Heart left ventricle (tissue), 16 donors: ENCODE data around the gene FRMD6. TPM values are rescaled to one million over a fixed set of nuclear protein-coding genes. Genes with fewer than 3 reads are reported as not detected.
"Not testable (repeated sequence)": the region's sequence is repeated elsewhere in the genome, so short reads cannot be mapped to it uniquely, and the experiment has no call there.

ENCODE experiments used
- ATAC-seq, 4 donors: fragments of 200-7000 bp; cut with Tn5 transposase; one replicate each; pipeline ENCODE4 v1.9.1; 2020 to 2022; ENCODE audit warnings: moderate library complexity in 4 of 4, mild to moderate bottlenecking in 3 of 4, moderate number of reproducible peaks in 1 of 4
- DNase-seq, 5 donors: peaks; one replicate each; pipeline ENCODE4 v3.0.0-alpha.2; 2020
- H3K27ac ChIP-seq, 12 donors: fragments of 200-600 bp; sonication (generic) in 4 of 12; one replicate each; pipeline versions ENCODE4 v1.5.0 to v1.8.0; 2016 to 2022; ENCODE audit warnings: mild to moderate bottlenecking in 2 of 12
- H3K27me3 ChIP-seq, 9 donors: fragments of 200-600 bp; sonication (generic) in 2 of 9; one replicate each; pipeline versions ENCODE4 v1.5.1 to v1.8.0; 2016 to 2022; ENCODE audit warnings: mild to moderate bottlenecking in 3 of 9
- H3K36me3 ChIP-seq, 9 donors: fragments of 200-600 bp; sonication (generic) in 2 of 9; one replicate each; pipeline versions ENCODE4 v1.5.0 to v1.8.0; 2018 to 2022; ENCODE audit warnings: mild to moderate bottlenecking in 2 of 9
- H3K4me1 ChIP-seq, 12 donors: fragments of 200-600 bp; sonication (generic) in 4 of 12; one replicate each; pipeline versions ENCODE4 v1.5.0 to v1.8.0; 2016 to 2022; ENCODE audit warnings: mild to moderate bottlenecking in 3 of 12
- H3K4me3 ChIP-seq, 12 donors: fragments of 200-600 bp; sonication (generic) in 4 of 12; one replicate each; pipeline versions ENCODE4 v1.5.0 to v1.8.0; 2017 to 2022; ENCODE audit warnings: mild to moderate bottlenecking in 9 of 12, moderate library complexity in 4 of 12
- H3K9me3 ChIP-seq, 12 donors: fragments of 200-600 bp; sonication (generic) in 4 of 12; one replicate each; pipeline versions ENCODE4 v1.5.0 to v1.8.0; 2016 to 2022; ENCODE audit warnings: mild to moderate bottlenecking in 1 of 12
- CTCF ChIP-seq, 12 donors: fragments of 200-600 bp; sonication (generic) in 4 of 12; IDR thresholded peaks; one replicate each; pipeline versions ENCODE4 v1.5.0 to v1.8.0; 2018 to 2022; ENCODE audit warnings: antibody characterized with exemption in 12 of 12, mild to moderate bottlenecking in 5 of 12
- POLR2A ChIP-seq, 2 donors: fragments of 450-650 bp; IDR thresholded peaks; one replicate each; pipeline ENCODE4 v1.6.1; 2017; ENCODE audit warnings: antibody characterized with exemption in 2 of 2, mild to moderate bottlenecking in 2 of 2, moderate library complexity in 2 of 2
- WGBS, 4 donors: extraction: QIAGEN DNeasy Blood & Tissue Kit in 2 of 4; methylation state at CpG; one replicate each; pipeline versions ENCODE4 v1.1.5 to v1.1.7; 2013 to 2018; 5-methylcytosine and 5-hydroxymethylcytosine counted together
- intact Hi-C, 10 donors: fragments of 100-400 bp; cut with DNase I; formaldehyde crosslinking; loops; one replicate each; pipeline versions ENCODE4 v1.11.1 to v1.14.2; 2022
- polyA plus RNA-seq, 2 donors: library from polyadenylated mRNA; stranded (reverse); fragments of 200-250 nt; gene quantifications; one replicate each; pipeline ENCODE4 v1.2.3, GENCODE V29; 2013
- total RNA-seq, 9 donors: library from RNA; depleted of rRNA in 2 of 9; stranded (reverse); fragments of >200 nt in 2 of 9; fragmentation: NEBNext Ultra II Directional in 3 of 9; extraction: Animal tissue kit (Norgen Biotek cat#: 25700) in 3 of 9; gene quantifications; one replicate each; pipeline versions ENCODE4 v1.1.0 to v1.2.4, GENCODE V29; 2016 to 2023
- donor health status: ischemic (EF 13 %, LVEDD 7.1; RV severe dilation, severe dysfunction).
- donor health status: healthy with polysubstance abuse.
- donor health status: DM: no; HTN: yes; CAD: no.
- donor health status: DM: no; HTN: no; CAD: no.
- donor health status: ischemic (EF 25% LVEDD 6.9; RV normal size, moderate dysfunction).
- donor health status: ischemic (EF 25% LVEDD 5.7; RV mildly dilated, moderate dysfunction).
- donor health status: healthy.
- donor health status: DM: yes; HTN: yes; CAD: no.
- donor health status: ischemic (EF 35%, LVEDD 5.7; RV mildly dilated, moderate dysfunction).
- donor health status: nonischemic (EF 11% LVEDD 7.7; RV severe dilation, severe dysfunction).
- donor health status: DM: yes; HTN: yes; CAD: no.
- donor health status: PGD.
- donor health status: ischemic (EF 29% LVEDD 5.4; RV normal size, mild dysfunction).
- donor health status: nonischemic (EF 23%, LVEDD 6.1; RV moderate dilation, normal function).

Gene FRMD6
- total and polyA plus RNA-seq, 11 donors = 1.9 to 23.2 (median 8.9) TPM

GRCh38 chr14:51626788-51627187 is 24.9 kb upstream of the FRMD6 start:
- Histone ChIP-seq H3K27me3 (no peaks in the 10 kb centered on the region), H3K9me3 (no peaks in the 10 kb centered on the region), H3K4me3 (no peak overlapping the region), H3K27ac (no peak overlapping the region), H3K4me1 (peaks cover 0 to 10% (median 0%) of the 10 kb centered on the region in 12 donors), H3K36me3 (no peaks in the 10 kb centered on the region)
- DNase-seq (no peak), ATAC-seq (no peak)
- intact Hi-C loops = no loop called here
- WGBS, 4 donors = 41 to 59% (median 45%) methylated on average over 1 of the region's 1 CpG
- no peak for TF ChIP-seq CTCF (IDR thresholded peaks at IDR 0.05)

GRCh38 chr14:51627313-51627712 is 24.4 kb upstream of the FRMD6 start:
- TF ChIP-seq POLR2A (IDR thresholded peaks at IDR 0.05) = no peak
- no peak for TF ChIP-seq CTCF (IDR thresholded peaks at IDR 0.05)
- Histone ChIP-seq H3K9me3 (no peaks in the 10 kb centered on the region), H3K27me3 (no peaks in the 10 kb centered on the region), H3K4me3 (no peak overlapping the region), H3K36me3 (no peaks in the 10 kb centered on the region), H3K4me1 (peaks cover 0 to 10% (median 0%) of the 10 kb centered on the region in 12 donors), H3K27ac (no peak overlapping the region)
- DNase-seq (no peak), ATAC-seq (no peak)
- intact Hi-C loops = no loop called here

- Histone ChIP-seq H3K4me1 (peaks cover 0 to 10% (median 0%) of the 10 kb centered on the region in 12 donors), H3K4me3 (no peak overlapping the region), H3K27ac (no peak overlapping the region), H3K36me3 (no peaks in the 10 kb centered on the region), H3K9me3 (no peaks in the 10 kb centered on the region), H3K27me3 (no peaks in the 10 kb centered on the region)
- 83 to 94% (median 93%) methylated on average over 1 of the region's 1 CpG for WGBS, 4 donors
- DNase-seq (no peak), ATAC-seq (no peak)
- intact Hi-C loops = no loop called here
- TF ChIP-seq CTCF (IDR thresholded peaks at IDR 0.05) = no peak
- TF ChIP-seq POLR2A (IDR thresholded peaks at IDR 0.05) = no peak
Observed at GRCh38 chr14:51628238-51628637, 23.5 kb upstream of the FRMD6 start.

- Histone ChIP-seq H3K4me1 (peaks cover 0 to 10% (median 0%) of the 10 kb centered on the region in 12 donors), H3K9me3 (no peaks in the 10 kb centered on the region), H3K4me3 (no peak overlapping the region), H3K27ac (no peak overlapping the region), H3K27me3 (no peaks in the 10 kb centered on the region), H3K36me3 (no peaks in the 10 kb centered on the region)
- TF ChIP-seq POLR2A (IDR thresholded peaks at IDR 0.05) (no peak), CTCF (IDR thresholded peaks at IDR 0.05) (no peak)
- ATAC-seq (no peak), DNase-seq (no peak)
- WGBS, 4 donors = 88 to 89% (median 88%) methylated on average over 2 of the region's 2 CpGs
- intact Hi-C loops = loop anchor here in 2 of 10 donors (10.0 kb wide), 2 partner anchors 76 to 106 kb away; no protein-coding TSS in a partner anchor
Observed at GRCh38 chr14:51630987-51631386, 20.7 kb upstream of the FRMD6 start.

GRCh38 chr14:51633298-51633697 is 18.4 kb upstream of the FRMD6 start:
- 93 to 95% (median 94%) methylated on average over 2 of the region's 2 CpGs for WGBS, 4 donors

More at GRCh38 chr14:51633298-51633697, 18.4 kb upstream of the FRMD6 start:
- intact Hi-C loops = loop anchor here in 2 of 10 donors (10.0 kb wide), 2 partner anchors 78 to 108 kb away; no protein-coding TSS in a partner anchor
- ATAC-seq, H3K4me3 ChIP-seq, H3K27me3 ChIP-seq, H3K9me3 ChIP-seq, H3K36me3 ChIP-seq, DNase-seq, H3K27ac ChIP-seq: not testable (repeated sequence)
- H3K4me1 ChIP-seq = peaks cover 0 to 14% (median 0%) of the 10 kb centered on the region in 12 donors
